ENCODE data around the gene NFX1.

Gene NFX1

DNA sequence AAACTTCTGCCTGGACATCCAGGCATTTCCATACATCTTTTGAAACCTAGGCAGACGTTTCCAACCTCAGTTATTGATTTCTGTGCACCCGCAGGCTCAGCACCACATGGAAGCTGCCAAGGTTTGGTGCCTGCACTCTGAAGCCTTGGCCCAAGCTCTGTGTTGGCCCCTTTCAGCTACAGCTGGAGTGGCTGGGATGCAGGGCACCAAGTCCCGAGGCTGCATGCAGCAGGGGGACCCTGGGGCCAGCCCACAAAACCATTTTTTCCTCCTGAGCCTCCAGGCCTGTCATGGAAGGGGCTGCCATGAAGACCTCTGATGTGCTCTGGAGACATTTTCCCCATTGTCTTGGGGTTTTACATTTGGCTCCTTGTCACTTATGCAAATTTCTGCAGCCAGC lies 49.9 kb downstream of the NFX1 start:
- TF ChIP-seq TAF1 (IDR thresholded peaks at IDR 0.05; ENCODE audit: borderline replicate concordance, insufficient read depth, low read length): no peak
- no peak for TF ChIP-seq SIN3A (IDR thresholded peaks at IDR 0.05; ENCODE audit: borderline replicate concordance, insufficient read depth, low read length)
- TF ChIP-seq REST (IDR thresholded peaks at IDR 0.05; ENCODE audit: insufficient read depth in 1 of 2, low read depth in 2 of 2, low read length in 2 of 2): no peak
- TF ChIP-seq POLR2AphosphoS5 (IDR thresholded peaks at IDR 0.05; ENCODE audit: low read depth, low read length): no peak
- TF ChIP-seq FOXP2 (optimal IDR thresholded peaks at IDR 0.05; ENCODE audit: borderline replicate concordance, extremely low read depth, extremely low read length, insufficient read depth): no peak

- TF ChIP-seq POLR2AphosphoS5 (IDR thresholded peaks at IDR 0.05; ENCODE audit: low read depth, low read length) (no peak), FOXP2 (optimal IDR thresholded peaks at IDR 0.05; ENCODE audit: borderline replicate concordance, extremely low read depth, extremely low read length, insufficient read depth) (no peak), TAF1 (IDR thresholded peaks at IDR 0.05; ENCODE audit: borderline replicate concordance, insufficient read depth, low read length) (no peak)
Measured at GRCh38 chr9:33341182-33341581, 50.9 kb downstream of the NFX1 start.

DNA sequence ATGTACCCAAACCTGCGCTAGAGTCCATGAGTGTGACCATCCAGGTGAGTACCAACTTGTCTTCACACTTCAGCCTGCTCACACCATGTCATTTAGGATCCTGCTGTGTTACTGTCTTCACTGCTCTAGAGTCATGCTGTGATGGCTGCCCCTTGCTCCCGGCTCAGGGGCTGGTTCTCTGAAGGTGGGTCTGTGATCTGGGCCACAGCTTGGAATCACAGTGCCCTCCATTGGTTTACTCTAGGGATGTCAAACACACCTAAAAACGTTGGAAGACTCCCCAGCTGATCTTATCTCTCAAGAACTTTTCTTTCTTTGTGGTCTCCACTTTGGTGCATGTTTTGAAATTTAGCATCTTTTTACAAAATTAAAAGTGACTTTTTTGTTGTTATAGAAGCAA lies 53.8 kb downstream of the NFX1 start:
- TF ChIP-seq REST (IDR thresholded peaks at IDR 0.05; ENCODE audit: insufficient read depth in 1 of 2, low read depth in 2 of 2, low read length in 2 of 2) (no peak), TAF1 (IDR thresholded peaks at IDR 0.05; ENCODE audit: borderline replicate concordance, insufficient read depth, low read length) (no peak), POLR2AphosphoS5 (IDR thresholded peaks at IDR 0.05; ENCODE audit: low read depth, low read length) (no peak), FOXP2 (optimal IDR thresholded peaks at IDR 0.05; ENCODE audit: borderline replicate concordance, extremely low read depth, extremely low read length, insufficient read depth) (no peak), SIN3A (IDR thresholded peaks at IDR 0.05; ENCODE audit: borderline replicate concordance, insufficient read depth, low read length) (no peak)

DNA sequence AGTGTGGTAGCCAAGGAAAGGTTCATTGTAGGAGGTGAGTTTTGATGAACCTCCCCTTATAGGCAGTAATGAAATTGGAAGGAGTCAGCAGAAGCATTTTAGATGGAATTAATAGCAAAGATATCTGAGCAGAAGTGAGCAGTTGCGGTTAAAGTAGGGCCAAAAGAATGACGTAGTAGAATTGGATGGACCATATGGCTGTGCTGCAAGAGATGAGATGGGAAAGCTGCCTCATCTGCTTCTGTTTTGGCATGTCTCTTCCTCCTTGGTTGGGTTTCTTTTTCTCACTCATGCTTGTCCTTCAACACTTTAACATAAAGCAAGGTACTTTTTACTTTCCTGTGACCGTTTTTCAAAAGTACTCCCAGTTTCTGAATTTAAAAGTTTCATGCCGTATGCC lies 56.2 kb downstream of the NFX1 start:
- TF ChIP-seq SIN3A (IDR thresholded peaks at IDR 0.05; ENCODE audit: borderline replicate concordance, insufficient read depth, low read length) (no peak), POLR2AphosphoS5 (IDR thresholded peaks at IDR 0.05; ENCODE audit: low read depth, low read length) (no peak), FOXP2 (optimal IDR thresholded peaks at IDR 0.05; ENCODE audit: borderline replicate concordance, extremely low read depth, extremely low read length, insufficient read depth) (no peak), TAF1 (IDR thresholded peaks at IDR 0.05; ENCODE audit: borderline replicate concordance, insufficient read depth, low read length) (no peak), REST (IDR thresholded peaks at IDR 0.05; ENCODE audit: insufficient read depth in 1 of 2, low read depth in 2 of 2, low read length in 2 of 2) (no peak)

DNA sequence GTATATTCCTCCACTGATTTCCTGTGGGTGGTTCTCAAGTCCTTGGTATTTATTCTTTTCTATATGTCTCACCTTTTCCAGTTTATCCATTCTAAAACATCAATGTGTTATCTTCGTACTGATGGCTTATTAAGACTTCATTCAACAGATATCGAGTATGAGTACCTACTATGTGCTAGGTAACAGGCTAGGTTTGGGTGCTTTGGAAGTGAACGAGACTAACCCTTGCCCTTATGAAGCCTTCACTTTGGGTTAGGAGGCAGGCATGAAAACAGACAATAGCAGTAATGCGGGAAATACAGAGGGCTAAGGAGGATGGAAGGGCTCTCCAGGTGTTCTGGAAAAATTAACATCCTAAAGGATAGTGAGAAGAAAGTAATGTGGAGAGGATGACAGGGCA lies 58.7 kb downstream of the NFX1 start:
- TF ChIP-seq SIN3A (IDR thresholded peaks at IDR 0.05; ENCODE audit: borderline replicate concordance, insufficient read depth, low read length) (no peak), REST (IDR thresholded peaks at IDR 0.05; ENCODE audit: insufficient read depth in 1 of 2, low read depth in 2 of 2, low read length in 2 of 2) (no peak), FOXP2 (optimal IDR thresholded peaks at IDR 0.05; ENCODE audit: borderline replicate concordance, extremely low read depth, extremely low read length, insufficient read depth) (no peak), TAF1 (IDR thresholded peaks at IDR 0.05; ENCODE audit: borderline replicate concordance, insufficient read depth, low read length) (no peak), POLR2AphosphoS5 (IDR thresholded peaks at IDR 0.05; ENCODE audit: low read depth, low read length) (no peak)

Measured in PFSK-1 (cell line).